CD8-positive, alpha-beta memory T cell (primary cell): ENCODE measurements around the gene NMUR2. TPM values are rescaled to one million over a fixed set of nuclear protein-coding genes. Genes with fewer than 3 reads are reported as not detected.

Experiments used
- CTCF ChIA-PET: fragments of 350-600 bp; sonication (Branson Sonifier 250); formaldehyde crosslinking; loops from one replicate; lab custom pipeline; 2021; ENCODE audit warnings: antibody characterized with exemption; lab: Charles Lee
- POLR2A ChIA-PET: fragments of 350-600 bp; sonication (Branson Sonifier 250); formaldehyde crosslinking; loops from one replicate; lab custom pipeline; 2021; ENCODE audit warnings: antibody characterized with exemption; lab: Charles Lee
- DNase-seq, 5 donors: peaks; one replicate each; pipeline versions ENCODE4 v3.0.0 to v3.0.0-alpha.2; 2020 to 2022; ENCODE audit warnings: mixed read lengths in 1 of 5
- H3K27ac ChIP-seq: one replicate; pipeline ENCODE4 v1.7.0; 2013; ENCODE audit warnings: low read depth, mild to moderate bottlenecking, low read length, moderate library complexity
- H3K27me3 ChIP-seq: 2 replicates; pipeline ENCODE4 v1.7.0; 2013; ENCODE audit warnings: low read length, mild to moderate bottlenecking; ENCODE audit not compliant: insufficient read depth, poor library complexity, severe bottlenecking
- H3K36me3 ChIP-seq: 2 replicates; pipeline ENCODE4 v1.7.0; 2013; ENCODE audit warnings: mild to moderate bottlenecking, low read length, moderate library complexity; ENCODE audit not compliant: insufficient read depth
- H3K4me1 ChIP-seq: 2 replicates; pipeline ENCODE4 v1.7.0; 2013; ENCODE audit warnings: mild to moderate bottlenecking, low read length, moderate library complexity; ENCODE audit not compliant: insufficient read depth
- H3K4me3 ChIP-seq: 2 replicates; pipeline ENCODE4 v1.7.0; 2013; ENCODE audit warnings: mild to moderate bottlenecking, low read length
- H3K9me3 ChIP-seq: 2 replicates; pipeline ENCODE4 v1.7.0; 2013; ENCODE audit warnings: mild to moderate bottlenecking, low read length
- H3K27ac Mint-ChIP-seq, 8 donors: one replicate each; pipeline ENCODE4 v1.8.0; 2020 to 2021; ENCODE audit warnings: mixed read lengths in 8 of 8, mild to moderate bottlenecking in 6 of 8, inconsistent platforms in 3 of 8, moderate library complexity in 3 of 8
- H3K27me3 Mint-ChIP-seq, 2 donors: one replicate each; pipeline ENCODE4 v1.8.0; 2020 to 2021; ENCODE audit warnings: mixed read lengths in 2 of 2, mild to moderate bottlenecking in 1 of 2, moderate library complexity in 1 of 2
- H3K36me3 Mint-ChIP-seq, 3 donors: one replicate each; pipeline ENCODE4 v1.8.0; 2020 to 2021; ENCODE audit warnings: mixed read lengths in 3 of 3, inconsistent platforms in 1 of 3, mild to moderate bottlenecking in 1 of 3
- H3K4me1 Mint-ChIP-seq, 3 donors: one replicate each; pipeline ENCODE4 v1.8.0; 2020 to 2021; ENCODE audit warnings: mixed read lengths in 3 of 3, inconsistent platforms in 1 of 3, mild to moderate bottlenecking in 1 of 3
- H3K4me3 Mint-ChIP-seq, 7 donors: one replicate each; pipeline ENCODE4 v1.8.0; 2020 to 2021; ENCODE audit warnings: mixed read lengths in 7 of 7, mild to moderate bottlenecking in 6 of 7, moderate library complexity in 4 of 7, inconsistent platforms in 2 of 7
- H3K9me3 Mint-ChIP-seq, 5 donors: one replicate each; pipeline ENCODE4 v1.8.0; 2020 to 2022; ENCODE audit warnings: mixed read lengths in 5 of 5, mild to moderate bottlenecking in 3 of 5, moderate library complexity in 2 of 5, inconsistent platforms in 1 of 5
- polyA plus RNA-seq: library from polyadenylated mRNA; unstranded; fragments of 300-500 nt; fragmentation: Illumina TruSeq; gene quantifications from one replicate; pipeline ENCODE4 v1.2.3, GENCODE V29; 2021
- total RNA-seq, 2 experiments: library from RNA; stranded (reverse); gene quantifications; one replicate each; pipeline ENCODE4 v1.2.3, GENCODE V29; 2021

Gene NMUR2
- total and polyA plus RNA-seq, 3 experiments from 2014 or later, result not detected

DNA sequence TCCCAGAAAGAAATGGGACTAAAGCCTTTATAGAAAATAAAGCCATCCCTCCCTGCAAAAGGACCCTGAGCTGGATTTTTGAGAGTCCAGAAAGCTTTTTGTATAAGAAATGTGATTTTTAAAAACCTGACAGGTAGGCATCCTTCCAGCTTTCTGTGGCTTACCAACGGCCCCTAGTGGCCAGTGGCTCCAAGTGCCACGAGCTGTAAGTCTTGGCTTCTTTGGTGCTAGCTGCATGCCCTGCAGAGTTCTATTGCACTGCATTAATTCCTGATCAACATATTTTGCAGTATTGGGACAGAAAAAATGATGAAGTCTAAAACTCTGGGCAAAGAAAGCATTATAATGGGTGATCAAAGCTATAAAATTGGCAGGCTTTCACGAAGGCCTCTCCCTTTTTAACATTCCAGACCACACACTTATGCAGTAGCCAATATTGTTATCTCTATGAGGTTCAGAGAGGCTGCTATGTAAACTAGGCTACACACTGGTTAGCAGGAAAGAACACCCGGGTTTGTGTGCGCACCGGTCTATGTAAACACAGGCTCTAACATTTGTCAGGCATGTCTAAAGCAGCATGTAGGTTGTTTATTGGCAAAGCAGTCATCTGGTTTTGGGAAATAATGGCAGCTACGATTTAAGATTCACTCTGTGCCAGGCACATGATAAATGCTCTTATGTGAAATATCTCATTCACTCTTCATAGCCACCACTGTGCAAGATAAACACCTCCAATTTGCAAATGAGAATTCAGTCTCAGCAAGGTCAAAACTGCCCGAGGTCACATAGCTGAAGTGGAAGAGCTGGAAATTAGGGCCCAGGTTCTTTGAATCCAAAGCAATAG, 55.2 kb downstream of the NMUR2 start:
- Histone ChIP-seq H3K4me1 (no peaks in the 10 kb centered on the region), H3K27me3 (no peaks in the 10 kb centered on the region), H3K4me3 (no peak overlapping the region), H3K9me3 (no peaks in the 10 kb centered on the region), H3K27ac (no peak overlapping the region), H3K36me3 (no peaks in the 10 kb centered on the region)
- Mint-ChIP-seq H3K4me1 (no peaks in the 10 kb centered on the region), H3K36me3 (no peaks in the 10 kb centered on the region), H3K27me3 (peaks cover 1 to 3% of the 10 kb centered on the region in 2 donors), H3K4me3 (no peak overlapping the region), H3K9me3 (peaks cover 0 to 5% (median 3%) of the 10 kb centered on the region in 5 donors), H3K27ac (no peak overlapping the region)
- POLR2A ChIA-PET, result no interaction called here
- DNase-seq, result peak in 1 of 5 donors; percentile 46
- CTCF ChIA-PET, result interaction anchor here (1.0 to 2.4 kb wide), 7 partner anchors 12 to 691 kb away, joined by 3 to 5 read pairs (median 3); no protein-coding TSS in a partner anchor
